ENCODE results near the gene HPSE2.

GRCh38 chr10:98460837-98461499, 774.7 kb downstream of the HPSE2 start:
- TF ChIP-seq POLR2AphosphoS5 (IDR thresholded peaks at IDR 0.05; ENCODE audit: borderline replicate concordance, low read depth, low read length) = no peak
- no peak for TF ChIP-seq EZH2 (IDR thresholded peaks at IDR 0.05)
- TF ChIP-seq FOXP2 (optimal IDR thresholded peaks at IDR 0.05; ENCODE audit: control extremely low read depth, extremely low read length, insufficient read depth) = no peak
